Stimulated activated CD4-positive, alpha-beta T cell treated with anti-CD3 and anti-CD28 coated beads, Interleukin-12 subunit alpha, Interleukin-12 subunit beta, amount 100 ng/mL, for 4 hours (primary cell): ENCODE results near the gene TECPR2.
"Not testable (repeated sequence)": the region's sequence is repeated elsewhere in the genome, so short reads cannot be mapped to it uniquely, and the experiment has no call there.

ENCODE experiments used
- DNase-seq: peaks from one replicate; pipeline ENCODE4 v3.0.0-alpha.2; 2020

The TECPR2 gene

GRCh38 chr14:102512793-102513300 is 150.1 kb downstream of the TECPR2 start:
- no peak for DNase-seq

DNA sequence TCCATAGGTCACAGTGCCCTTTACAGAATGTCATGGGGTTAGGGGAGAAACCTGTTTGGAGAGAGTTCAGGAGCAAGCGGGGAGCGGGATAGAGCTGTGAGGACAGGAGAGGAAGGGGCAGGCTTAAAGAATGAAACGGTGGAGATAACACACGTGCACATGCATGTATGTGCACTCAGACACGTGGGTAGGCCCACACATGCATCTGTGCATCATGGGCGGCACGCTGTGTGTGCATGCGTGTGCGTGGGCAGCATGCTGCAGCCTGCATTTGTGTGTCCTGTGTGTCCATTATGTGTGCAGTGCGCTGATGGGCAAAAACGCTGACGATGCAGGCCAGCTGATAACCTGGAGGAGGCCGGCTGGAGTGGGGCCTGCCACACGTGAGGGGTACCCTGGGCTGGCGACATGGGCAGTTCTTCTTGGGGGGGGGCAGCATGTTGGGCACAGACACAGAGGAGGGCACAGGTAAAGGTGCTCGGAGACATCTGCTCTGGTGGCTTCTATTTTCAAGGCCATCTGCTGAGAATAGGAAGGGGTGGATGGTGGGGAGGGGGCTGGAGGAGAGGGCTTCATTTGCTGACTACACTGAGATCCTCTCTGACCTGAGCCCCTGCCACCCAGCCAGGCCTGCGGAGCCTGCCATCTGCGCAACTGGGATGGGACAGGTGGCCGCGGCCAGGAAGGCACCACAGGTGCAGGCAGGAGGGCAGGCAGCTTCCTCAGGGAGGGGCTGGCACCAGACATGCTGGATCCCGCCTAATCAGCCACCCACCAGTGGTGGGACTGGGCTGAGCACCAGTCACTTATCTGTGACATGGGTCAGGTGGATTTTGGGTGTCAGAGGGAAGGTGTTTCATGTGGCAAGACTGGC is 151.4 kb downstream of the TECPR2 start:
- no peak for DNase-seq

DNA sequence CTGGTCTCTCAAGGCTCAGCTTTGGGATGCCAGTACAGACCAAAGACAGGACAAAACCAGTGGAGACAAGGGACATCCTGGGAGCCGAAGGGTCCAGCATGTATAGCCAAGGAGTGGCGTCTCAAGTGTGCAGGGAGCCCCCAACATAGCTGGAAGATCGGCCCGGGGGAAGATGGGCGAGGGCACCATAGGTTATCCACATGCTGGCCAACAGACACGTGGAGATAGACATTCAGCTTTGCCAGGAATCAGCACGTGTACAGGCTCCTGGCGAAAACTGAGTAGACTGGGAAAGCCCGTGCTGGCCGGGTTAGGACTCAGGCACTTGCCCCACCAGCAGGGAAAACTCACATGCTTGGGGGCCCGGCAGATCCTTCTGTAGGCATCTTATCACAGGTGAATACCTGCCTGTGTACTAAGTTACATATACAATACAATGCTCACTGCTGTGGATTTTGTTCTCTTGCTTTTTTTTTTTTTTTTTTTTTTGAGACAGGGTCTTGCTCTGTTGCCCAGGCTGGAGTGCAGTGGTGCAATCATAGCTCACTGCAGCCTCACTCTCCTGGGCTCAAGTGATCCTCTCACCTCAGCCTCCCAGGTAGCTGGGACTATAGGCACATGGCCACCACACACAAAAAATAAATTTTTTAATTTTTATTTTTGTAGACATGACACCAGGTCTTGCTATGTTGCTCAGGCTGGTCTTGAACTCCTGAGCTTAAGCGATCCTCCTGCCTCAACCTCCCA is 152.4 kb downstream of the TECPR2 start:
- DNase-seq, result no peak

- DNase-seq, result peak; percentile 64
Measured at GRCh38 chr14:102516531-102517391, 154.0 kb downstream of the TECPR2 start.

- no peak for DNase-seq
Measured at GRCh38 chr14:102517392-102518062, 154.8 kb downstream of the TECPR2 start.

DNA sequence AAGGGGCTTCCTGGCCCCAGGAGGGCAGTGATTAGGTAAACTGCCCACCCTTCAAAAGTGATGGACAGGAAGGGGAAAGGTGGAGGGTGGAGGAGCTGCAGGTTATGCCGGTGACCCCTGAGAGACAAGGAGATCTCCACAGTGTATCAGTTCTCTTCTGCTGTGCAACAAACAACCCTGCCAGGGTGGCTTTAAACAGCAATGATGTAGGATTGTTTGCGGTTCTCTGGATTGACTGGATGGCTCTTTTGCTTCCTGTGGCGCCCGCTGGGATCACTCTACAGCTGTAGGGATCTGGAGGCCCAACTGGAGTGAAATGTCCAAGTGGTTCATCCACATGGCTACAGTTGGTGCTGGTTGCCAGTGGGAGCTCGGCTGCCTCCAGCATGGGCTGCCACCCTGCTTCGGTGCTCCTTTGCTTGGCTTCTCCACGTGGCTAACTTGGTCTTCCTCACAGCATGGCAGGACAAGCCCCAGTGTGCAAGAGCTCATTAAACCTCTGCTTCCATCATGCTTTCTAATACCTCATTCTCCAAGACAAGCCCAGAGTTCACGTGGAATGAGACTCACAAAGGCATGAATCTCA is 155.4 kb downstream of the TECPR2 start:
- DNase-seq, result no peak

DNA sequence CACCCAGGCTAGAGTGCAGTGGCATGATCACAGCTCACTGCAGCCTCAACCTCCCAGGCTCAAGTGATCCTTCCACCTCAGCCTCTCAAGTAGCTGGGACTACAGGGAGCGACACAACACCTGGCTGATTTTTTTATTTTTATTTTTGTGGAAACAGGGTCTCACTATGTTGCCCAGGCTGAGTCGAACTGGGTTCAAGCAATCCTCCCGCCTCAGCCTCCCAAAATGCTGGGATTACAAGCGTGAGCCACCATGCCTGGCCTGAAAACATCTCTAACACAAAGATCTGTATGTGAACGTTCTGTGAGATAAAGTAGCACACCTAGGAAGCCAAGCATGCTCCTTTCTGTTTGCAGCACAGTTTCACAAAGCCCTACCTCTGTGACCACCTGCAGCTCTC is 157.0 kb downstream of the TECPR2 start:
- not testable (repeated sequence) for DNase-seq

- DNase-seq, result no peak
Measured at GRCh38 chr14:102523200-102523568, 160.4 kb downstream of the TECPR2 start.

DNA sequence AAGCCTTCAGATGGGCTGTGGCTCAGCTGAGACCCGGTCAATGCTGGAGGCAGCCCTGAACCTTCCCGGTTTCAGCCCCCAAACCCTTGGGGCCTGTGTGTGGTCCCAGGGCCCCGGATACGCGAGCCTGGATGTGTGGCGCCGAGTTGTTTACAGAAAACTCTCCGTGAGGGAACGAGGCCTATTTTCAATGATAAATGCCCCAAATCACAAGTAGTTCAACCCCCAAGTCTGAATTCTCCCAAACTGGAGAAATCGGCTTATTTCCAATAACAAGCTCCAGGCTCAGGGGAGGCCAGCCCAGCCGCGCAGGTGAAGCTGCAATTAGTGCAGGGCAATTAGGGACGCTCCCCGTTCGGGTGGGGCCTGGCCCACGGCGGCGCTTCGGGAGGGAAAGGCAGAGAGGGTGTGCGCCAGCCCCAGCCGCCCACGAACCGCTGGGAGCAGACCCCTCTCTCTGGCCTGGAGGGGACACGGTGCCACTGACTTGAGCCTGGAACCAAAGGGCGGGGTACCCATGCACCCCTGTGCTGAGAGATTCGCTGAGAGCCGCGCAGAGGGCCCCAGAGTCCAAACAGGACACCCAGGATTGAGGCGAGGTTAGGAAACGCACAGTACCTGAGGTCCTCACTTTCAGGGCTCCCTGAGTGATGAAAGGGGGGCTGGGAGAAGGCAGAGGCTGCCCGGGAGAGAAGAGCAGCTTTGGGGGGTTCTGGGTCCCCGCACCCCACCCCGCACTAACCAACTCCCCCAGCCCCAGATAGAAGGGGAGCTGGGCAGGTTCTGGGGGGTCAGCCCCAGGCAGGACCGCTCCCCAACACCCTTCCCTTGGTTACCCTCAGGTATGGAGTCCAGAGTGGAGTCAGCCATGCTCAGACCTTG is 161.1 kb downstream of the TECPR2 start:
- no peak for DNase-seq

- peak; percentile 94 for DNase-seq
Measured at GRCh38 chr14:102524451-102525218, 161.9 kb downstream of the TECPR2 start.

DNA sequence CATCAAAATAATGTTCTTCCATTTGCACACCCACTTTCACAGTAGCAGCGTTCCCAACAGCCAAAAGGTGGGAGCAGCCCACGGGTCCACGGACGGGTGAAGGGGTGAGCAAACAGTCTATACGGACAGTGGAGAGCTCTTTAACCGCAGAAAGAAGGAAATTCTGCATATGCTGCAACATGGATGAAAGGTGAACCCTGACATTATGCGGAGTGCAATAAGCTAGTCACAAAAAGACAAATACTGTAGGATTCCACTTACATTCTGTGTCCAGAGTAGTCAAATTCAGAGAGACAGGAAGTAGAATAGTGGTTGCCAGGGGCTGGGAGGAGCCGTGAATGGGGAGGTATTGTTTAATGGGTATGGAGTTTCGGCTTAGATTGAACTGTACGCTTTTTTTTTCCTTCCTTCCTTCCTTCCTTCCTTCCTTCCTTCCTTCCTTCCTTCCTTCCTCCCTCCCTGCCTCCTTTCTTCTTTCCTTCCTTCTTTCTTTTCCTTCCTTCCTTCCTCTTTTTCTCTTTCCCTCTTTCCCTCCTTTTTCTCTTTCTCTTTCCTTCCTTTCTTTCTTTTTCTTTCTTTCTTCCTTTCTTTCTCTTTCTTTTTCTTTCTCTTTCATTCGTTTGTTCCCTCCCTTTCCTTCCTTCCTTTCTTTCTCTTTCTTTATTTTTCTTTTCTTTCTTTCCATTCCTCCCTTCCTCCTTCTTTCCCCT is 162.6 kb downstream of the TECPR2 start:
- DNase-seq, result no peak

DNA sequence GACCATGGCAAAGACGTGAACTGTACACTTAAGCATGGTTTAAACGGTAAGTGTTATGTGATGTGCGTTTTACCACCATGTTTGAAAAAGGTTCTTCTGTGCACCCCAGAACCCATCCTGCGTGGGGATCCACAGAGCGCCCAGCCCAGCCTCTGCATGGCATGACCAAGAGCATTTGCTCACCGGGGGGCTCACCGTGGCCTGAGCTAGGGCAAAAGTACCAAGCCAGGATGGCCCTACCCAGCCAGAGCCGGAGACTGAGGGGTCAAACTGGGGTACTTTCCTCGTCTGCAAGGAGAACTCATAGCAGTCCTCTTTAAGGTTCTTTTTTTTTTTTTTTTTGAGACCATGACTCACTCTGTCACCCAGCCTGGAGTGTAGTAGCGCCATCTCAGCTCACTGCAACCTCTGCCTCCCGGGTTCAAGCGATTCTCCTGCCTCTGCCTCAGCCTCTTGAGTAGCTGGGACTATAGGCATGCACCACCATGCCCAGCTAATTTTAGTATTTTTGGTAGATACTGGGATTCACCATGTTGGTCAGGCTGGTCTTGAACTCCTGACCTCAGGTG is 163.3 kb downstream of the TECPR2 start:
- no peak for DNase-seq

- DNase-seq, result no peak
Measured at GRCh38 chr14:102528431-102529170, 165.9 kb downstream of the TECPR2 start.

DNA sequence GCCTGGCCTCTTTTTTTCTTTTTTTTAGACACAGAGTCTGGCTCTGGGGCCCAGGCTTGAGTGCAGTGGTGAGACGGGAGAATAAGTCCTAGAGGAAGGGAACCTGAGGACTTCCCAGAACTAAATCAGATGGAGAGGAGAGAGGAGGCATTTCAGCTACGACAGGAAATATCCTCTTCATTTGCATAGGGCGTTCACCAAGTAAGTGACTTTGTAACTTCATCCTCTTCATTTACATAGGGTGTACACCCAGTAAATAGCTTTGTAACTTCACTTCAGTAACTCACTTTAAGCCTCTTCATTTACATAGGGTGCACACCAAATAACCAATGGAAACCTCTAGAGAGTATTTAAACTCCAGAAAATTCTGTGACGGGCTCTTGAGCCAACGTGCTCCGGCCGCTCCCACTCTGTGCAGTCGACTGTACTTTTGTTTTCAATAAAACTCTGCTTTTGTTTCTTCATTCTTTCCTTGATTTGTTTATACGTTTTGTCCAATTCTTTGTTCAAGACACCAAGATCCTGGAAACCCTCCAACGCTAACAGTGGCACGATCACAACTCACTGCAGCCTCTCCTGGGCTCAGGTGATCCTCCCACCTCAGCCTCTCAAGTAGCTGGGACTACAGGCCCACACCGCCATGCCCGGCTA is 168.2 kb downstream of the TECPR2 start:
- DNase-seq, result no peak

DNA sequence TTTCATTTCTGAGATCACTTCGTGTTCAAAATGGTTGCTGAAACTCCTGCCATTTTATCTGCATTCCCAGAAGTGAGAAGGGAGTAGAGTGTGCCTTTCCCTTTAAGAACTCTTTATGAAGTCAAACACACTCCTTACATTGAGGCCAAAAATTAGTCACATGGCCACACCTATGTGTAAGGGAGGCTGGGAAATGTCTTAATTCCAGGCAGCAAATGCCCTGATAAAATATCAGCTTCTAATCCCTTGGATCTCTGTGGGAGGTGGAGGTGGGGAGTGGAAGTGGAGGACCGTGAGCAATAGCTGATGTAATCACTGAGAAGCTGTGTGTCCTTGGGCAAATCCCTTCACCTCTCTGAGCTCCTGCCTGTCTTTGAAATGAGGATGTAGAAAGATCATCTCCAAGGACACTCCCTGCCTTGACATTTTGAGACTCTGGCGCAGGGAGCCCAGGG is 169.5 kb downstream of the TECPR2 start:
- no peak for DNase-seq

DNA sequence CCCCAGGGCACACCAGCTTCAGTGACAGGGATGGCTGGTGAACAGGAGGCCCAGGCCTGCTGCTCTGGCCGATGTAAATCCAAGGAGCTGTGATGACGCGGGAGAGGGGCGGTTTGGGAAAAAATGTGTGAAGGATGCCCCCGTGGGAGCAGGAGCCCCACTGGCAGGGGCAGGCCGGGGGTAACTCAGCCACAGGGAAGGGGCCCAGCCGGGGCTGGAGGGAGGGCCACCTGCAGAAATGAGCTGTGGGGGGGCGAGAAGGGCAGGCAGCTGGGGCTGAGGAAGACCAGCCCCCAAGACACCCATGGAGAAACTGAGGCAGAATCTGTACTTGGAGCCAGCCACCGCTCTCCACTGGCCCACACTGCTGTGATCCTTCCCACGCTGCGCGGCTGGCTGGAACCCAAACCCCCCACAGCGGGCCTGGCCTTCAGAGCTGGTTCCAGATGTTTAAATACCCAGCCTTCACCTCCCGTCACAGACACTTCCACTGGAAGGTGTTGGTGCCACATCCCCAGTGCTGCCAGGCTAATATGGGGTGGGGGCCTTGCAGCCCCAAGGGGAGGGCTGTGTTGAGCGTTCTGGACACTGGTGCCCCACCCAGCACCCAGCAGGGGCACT is 175.3 kb downstream of the TECPR2 start:
- no peak for DNase-seq
